HG02884 (cell line): ENCODE measurements around the gene TRIM68.

ENCODE experiments used
- ATAC-seq: cut with Tn5 transposase; IDR thresholded peaks from one replicate; pipeline ENCODE4 v1.9.1; 2021; ENCODE audit warnings: mild to moderate bottlenecking, moderate library complexity; ENCODE audit not compliant: unreplicated experiment

TRIM68 gene

DNA sequence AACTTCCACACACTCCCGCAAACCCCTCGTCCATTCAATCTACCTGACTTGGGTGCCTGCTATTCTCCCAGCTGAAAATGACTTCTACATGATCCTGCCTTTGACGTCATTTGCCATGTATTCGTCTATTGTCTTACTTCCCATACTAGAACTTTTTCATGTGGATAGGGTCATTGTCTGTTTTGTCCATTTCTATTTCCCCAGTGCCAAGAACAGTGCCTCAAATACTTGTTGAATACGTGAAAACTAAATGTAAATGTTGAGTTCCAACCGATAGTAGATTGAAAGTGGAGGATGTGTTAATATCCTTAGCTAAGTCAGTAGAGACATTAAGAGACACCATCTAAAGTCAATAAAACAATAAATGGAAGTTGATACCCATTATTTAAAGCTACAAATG is 935 bp downstream of the TRIM68 start:
- no peak for ATAC-seq

DNA sequence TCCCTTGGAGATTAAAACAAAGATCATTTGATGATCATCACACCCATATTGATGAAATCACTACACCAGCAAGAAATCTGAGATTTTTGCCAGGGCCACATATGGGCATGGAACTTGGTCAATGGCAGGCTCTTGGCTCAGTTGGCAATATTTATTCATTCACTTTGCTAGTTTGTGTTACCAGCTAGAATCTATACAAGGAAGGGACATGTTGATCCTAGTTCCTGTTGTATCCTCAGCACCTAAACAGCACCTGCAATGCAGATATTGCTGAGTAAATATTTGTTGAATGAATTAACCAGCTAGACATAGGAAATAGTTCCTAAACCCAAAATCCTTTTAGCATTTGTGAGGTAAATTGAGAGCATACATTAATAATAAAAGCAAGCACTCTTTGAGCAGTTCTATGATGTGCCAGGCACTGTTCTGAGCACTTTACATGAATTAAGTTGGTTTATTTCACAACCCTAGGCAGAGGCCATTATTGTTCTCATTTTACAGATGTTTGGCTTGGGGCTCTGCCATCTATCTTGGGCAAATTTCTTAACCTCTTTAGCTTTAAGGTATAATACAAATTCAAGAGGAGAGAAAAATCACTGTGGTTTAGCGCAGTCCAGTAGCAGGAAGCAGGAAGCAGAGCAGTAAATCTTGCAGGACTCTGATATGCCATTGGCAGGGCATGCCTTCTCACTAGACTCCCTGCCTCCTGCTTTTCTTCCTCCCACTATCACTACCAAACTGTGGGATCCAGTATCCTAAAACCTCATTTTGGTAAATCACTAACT is 1.6 kb downstream of the TRIM68 start:
- no peak for ATAC-seq

GRCh38 chr11:4605057-4605456 is 3.0 kb downstream of the TRIM68 start:
- no peak for ATAC-seq

- ATAC-seq, result no peak
These were observed 14.3 kb downstream of the TRIM68 start, which contains the start of gene OR52I1 for GRCh38 chr11:4593739-4594138. TSS of gene OR52I1 (plus strand) at chr11:4594039. CDS start at chr11:4594039, 0 bp downstream.

GRCh38 chr11:4589017-4589416 is 19.0 kb downstream of the TRIM68 start:
- no peak for ATAC-seq

- ATAC-seq, result no peak
These were observed 26.6 kb downstream of the TRIM68 start, which contains the start of gene OR52I2 for GRCh38 chr11:4581443-4581842. TSS of gene OR52I2 (plus strand) at chr11:4581743.

DNA sequence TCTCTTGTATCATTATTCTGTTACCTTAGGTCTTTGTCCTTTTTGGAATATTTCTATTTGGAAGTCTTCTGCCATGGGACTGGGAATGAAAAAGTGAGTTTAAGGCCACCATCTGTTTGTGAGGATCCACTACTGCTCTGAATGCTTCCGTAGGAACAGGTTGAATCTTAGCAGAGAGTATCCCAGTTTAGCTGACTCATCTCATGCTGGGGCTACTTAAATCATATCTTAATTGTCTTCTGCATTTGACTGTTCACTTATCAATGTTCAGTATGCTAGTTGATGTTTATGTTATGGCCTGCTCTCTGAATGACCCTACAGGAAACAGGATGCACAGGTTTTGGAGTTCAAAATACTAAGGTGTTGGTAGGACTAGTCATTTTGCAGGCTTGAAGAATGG is 27.9 kb downstream of the TRIM68 start:
- ATAC-seq, result no peak

- ATAC-seq, result no peak
These were observed 29.4 kb downstream of the TRIM68 start for GRCh38 chr11:4578624-4579023.

GRCh38 chr11:4577761-4578160 is 30.3 kb downstream of the TRIM68 start:
- no peak for ATAC-seq

DNA sequence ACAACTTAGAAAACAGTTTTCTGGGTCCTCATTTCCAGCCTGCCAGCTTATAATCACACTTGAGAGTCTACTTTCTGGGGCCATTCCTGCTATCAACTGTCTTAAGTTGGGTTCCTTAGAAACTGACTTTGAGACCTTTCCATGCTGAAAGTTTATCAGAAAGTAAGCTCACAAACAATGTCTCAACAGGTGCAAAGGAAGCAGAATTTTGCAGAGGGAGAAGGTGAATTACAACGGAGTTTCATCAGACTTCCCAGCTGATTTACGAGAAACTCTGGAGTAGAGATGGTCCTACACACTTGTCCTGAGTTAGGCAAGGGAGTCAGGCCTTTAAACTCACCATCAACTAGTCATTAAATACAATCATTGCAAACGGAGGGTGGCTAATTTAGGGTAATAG is 31.2 kb downstream of the TRIM68 start:
- no peak for ATAC-seq

- no peak for ATAC-seq
These were observed 39.0 kb downstream of the TRIM68 start for GRCh38 chr11:4569075-4569474.

DNA sequence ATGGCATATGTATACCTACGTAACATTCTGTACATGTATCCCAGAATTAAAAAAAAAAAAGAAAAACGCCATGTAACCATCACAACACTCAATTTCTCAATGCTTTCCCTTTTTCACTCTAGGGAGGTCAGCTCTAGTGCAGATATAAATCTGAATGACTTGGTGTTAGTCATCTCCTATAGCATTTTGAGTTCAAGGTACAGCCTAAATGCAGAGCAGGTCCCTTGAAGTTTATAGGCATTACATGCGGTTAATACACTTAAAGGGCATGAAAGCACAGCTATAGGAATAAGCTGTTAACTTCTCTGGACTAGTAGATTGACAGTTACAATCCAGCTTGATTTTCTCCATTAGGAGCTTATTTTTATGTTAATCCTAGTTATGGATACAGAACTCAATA is 42.7 kb downstream of the TRIM68 start:
- no peak for ATAC-seq

- no peak for ATAC-seq
These were observed 47.6 kb downstream of the TRIM68 start for GRCh38 chr11:4560467-4560866.

DNA sequence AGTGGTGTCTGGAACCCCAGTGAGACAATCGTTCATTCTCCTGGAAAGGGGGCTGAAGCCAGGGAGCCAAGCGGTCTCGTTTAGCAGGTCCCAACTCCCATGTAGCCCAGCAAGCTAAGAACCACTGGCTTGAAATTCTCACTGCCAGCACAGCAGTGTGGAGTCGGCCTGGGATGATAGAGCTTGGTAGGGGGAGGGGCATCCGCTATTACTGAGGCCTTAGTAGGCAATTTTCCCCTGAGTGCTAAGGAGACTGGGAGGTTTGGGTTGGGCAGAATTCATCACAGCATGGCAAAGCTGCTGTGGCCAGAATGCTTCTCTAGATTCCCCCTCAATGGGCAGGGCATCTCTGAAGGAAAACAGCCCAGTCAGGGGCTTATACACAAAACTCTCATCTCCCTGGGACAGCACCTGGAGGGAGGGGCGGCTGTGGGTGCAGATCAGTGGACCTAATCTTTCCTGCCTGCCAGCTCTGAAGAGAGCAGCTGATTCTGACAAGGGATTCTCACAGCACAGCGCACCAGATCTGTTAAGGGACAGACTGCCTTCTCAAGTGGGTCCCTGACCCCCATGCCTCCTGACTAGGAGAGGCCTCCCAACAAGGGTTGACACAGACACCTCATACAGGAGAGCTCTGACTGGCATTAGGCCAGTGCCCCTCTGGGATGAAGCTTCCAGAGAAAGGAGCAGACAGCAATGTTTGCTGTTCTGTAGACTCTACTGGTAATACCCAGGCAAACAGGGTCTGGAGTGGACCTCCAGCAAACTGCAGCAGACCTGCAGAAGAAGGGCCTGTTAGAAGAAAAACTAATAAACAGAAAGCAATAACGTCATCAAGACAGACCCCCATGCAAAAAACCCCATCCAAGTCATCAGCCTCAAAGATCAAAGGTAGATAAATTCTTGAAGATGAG is 48.2 kb downstream of the TRIM68 start:
- no peak for ATAC-seq

DNA sequence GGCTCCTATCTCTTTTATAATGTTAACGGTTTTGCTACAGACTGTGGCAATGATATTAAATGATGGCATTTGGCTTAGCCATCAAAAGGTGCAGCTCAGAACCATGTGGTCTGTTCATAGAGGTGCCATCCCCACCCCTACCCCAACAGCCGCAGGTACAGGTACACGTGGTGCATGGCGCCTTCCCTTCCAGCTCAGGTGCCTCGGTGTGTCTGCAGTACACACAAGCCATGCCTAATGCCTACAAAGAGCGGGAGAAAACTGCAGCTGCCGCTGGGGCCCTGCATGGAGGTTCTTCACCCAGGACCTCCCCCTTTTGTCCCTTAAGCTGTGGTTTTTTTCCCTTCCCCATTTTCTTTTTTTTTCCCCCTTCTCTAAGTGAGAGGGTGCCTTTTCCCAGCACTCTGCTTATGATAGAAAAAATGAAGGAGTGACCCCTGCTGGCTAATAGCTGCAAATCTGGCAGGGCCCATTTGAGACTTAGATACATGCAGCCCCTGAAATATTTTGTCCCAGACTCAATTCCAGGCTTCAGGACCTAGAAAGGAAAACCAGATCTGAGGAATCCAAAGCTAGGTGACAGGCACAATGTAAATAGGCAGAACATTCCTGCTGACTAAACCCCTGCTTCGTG is 56.6 kb downstream of the TRIM68 start:
- no peak for ATAC-seq
